GF-D8 (cell line): ENCODE measurements around the gene ADGRV1.
"Not testable (repeated sequence)": the region's sequence is repeated elsewhere in the genome, so short reads cannot be mapped to it uniquely, and the experiment has no call there.

Source experiments
- DNase-seq: peaks from one replicate; lab custom pipeline; 2025; lab: John Stamatoyannopoulos, UW

ADGRV1 gene

GRCh38 chr5:90830058-90830457 lies 271.5 kb downstream of the ADGRV1 start:
- DNase-seq: no peak

- DNase-seq: no peak
Measured at GRCh38 chr5:90833753-90834152, 275.2 kb downstream of the ADGRV1 start.

GRCh38 chr5:90834711-90835110 lies 276.1 kb downstream of the ADGRV1 start:
- no peak for DNase-seq

- DNase-seq: no peak
Measured at GRCh38 chr5:90843443-90843842, 284.8 kb downstream of the ADGRV1 start.

GRCh38 chr5:90844931-90845330 lies 286.3 kb downstream of the ADGRV1 start:
- DNase-seq: no peak

- DNase-seq: no peak
Measured at GRCh38 chr5:90845723-90846554, 287.3 kb downstream of the ADGRV1 start.

GRCh38 chr5:90847606-90848005 lies 289.0 kb downstream of the ADGRV1 start:
- not testable (repeated sequence) for DNase-seq

GRCh38 chr5:90849939-90850338 lies 291.3 kb downstream of the ADGRV1 start:
- no peak for DNase-seq

GRCh38 chr5:90852531-90852930 lies 293.9 kb downstream of the ADGRV1 start:
- DNase-seq: no peak

GRCh38 chr5:90853750-90854149 lies 295.2 kb downstream of the ADGRV1 start:
- DNase-seq: no peak

GRCh38 chr5:90854169-90854568 lies 295.6 kb downstream of the ADGRV1 start:
- DNase-seq: no peak

- DNase-seq: no peak
Measured at GRCh38 chr5:90855296-90856010, 296.9 kb downstream of the ADGRV1 start.

- DNase-seq: no peak
Measured at GRCh38 chr5:90861843-90862586, 303.4 kb downstream of the ADGRV1 start.

- DNase-seq: no peak
Measured at GRCh38 chr5:90865180-90865579, 306.6 kb downstream of the ADGRV1 start.

GRCh38 chr5:90866333-90866732 lies 307.7 kb downstream of the ADGRV1 start:
- no peak for DNase-seq

GRCh38 chr5:90866915-90867731 lies 308.5 kb downstream of the ADGRV1 start:
- no peak for DNase-seq

- DNase-seq: no peak
Measured at GRCh38 chr5:90868799-90869198, 310.2 kb downstream of the ADGRV1 start.

GRCh38 chr5:90871391-90871991 lies 312.9 kb downstream of the ADGRV1 start:
- no peak for DNase-seq

- DNase-seq: no peak
Measured at GRCh38 chr5:90873033-90873517, 314.5 kb downstream of the ADGRV1 start.

GRCh38 chr5:90874066-90874465 lies 315.5 kb downstream of the ADGRV1 start:
- DNase-seq: no peak

- no peak for DNase-seq
Measured at GRCh38 chr5:90875456-90875855, 316.9 kb downstream of the ADGRV1 start.
